Stimulated activated CD8-positive, alpha-beta memory T cell treated with anti-CD3 and anti-CD28 coated beads, Interleukin-15, amount 100 ng/mL, for 48 hours (primary cell): ENCODE measurements around the gene DIPK1B.

ENCODE experiments used
- DNase-seq, 2 donors: peaks; one replicate each; pipeline ENCODE4 v3.0.0-alpha.2; 2020; ENCODE audit warnings: low read depth in 2 of 2

Gene DIPK1B

GRCh38 chr9:136673088-136673974 is 39.0 kb upstream of the DIPK1B start:
- no peak for DNase-seq

DNA sequence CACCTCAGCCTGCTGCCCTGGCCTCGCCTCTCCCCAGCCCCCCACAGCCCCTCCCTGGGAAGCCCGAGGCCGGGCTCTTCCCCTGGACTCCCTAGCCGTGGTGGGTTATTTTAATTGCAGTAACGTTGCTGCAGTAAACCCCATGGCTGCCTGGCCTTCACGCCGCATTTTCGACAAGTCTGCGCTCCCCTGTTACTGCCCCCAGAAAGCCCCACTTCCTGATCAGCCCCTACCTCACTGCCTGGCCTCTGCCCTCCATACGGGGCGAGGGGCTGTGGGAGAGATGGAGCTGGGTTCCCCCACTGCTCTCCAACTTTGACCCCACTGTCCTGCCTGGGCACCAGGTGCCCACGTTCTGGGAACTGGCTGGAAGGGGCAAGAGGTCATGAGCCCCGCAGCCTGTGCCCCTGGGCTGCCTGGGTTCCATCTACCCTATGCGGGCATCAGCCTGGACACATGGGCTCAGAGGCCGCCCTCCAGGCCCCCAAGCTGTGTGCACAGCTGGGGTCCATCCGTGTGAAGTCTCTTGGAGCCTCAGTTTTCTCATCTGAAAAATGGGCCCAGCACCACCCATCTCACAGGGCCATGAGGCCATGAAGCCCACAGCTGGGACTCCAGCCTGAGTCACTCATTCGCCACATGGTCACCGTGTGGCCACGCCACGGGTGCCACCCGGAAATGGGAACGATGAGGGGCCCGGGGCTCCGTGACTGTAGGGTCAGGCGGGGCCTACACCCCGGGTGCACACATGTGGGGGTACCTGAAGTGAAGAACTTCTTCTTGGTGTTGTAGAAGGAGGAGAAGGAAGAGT is 38.2 kb upstream of the DIPK1B start:
- no peak for DNase-seq

- DNase-seq, result no peak
Observed at GRCh38 chr9:136674786-136675349, 37.5 kb upstream of the DIPK1B start.

DNA sequence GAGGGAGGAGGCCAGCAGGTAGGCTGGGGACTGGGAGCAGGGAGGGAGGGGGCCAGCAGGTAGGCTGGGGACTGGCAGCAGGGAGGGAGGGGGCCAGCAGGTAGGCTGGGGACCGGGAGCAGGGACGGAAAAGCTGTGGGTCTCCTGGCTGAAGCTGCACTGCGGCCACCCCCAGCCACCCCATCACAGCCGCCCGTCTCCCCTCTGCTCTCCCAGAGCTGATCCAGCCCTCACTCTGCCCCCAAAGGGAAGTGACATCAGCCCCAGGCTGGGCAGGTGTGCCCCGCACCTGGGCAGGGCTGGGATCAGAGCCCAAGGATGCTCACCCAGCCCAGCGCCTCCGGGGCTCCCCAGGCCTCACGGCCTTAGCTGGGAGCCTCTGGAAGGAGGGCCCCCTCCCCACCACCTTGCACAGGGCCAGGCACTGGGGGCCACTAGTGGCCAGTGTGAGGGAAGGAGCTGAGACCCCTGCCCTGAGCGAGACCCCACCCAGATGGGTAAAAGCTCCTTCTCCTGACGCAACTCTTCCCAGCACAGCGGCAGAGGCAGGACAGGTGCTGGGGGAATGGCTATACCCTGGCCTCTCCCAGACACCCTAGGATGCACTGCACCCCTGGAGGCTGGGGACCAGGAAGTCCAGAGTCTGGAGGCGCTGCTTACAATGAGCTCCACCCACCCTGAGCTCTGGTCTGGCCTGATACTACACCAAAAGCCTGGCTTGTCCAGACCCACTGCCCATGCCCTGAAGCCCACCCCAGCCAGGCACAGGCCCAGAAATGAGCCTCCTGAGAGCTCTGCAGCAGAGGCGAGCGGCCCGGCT is 36.7 kb upstream of the DIPK1B start:
- no peak for DNase-seq

DNA sequence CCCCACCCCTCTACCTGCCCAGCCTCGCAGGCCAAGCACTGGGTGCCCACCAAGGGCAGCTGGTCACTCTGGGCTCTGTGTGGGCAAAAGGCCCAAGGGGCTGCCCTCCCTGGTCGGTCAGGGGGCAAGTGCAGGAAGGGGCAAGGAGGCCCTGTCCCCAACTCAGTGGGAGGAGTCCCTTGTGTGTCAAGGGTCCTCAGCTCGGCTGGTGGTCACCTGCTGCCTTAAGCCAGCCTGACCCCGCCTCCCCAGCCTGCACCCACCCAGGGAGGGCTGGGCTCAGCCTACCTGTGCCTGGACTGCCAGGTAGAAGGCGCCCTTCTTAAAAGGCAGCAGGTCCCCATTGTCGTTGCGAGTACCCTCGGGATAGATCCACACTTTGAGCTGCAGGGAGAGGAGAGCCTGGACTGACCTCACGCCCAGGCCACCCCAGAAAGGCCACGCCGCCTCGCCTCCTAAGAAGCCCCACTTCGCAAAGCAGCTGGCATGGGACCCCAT is 36.0 kb upstream of the DIPK1B start:
- no peak for DNase-seq

- DNase-seq, result no peak
Observed at GRCh38 chr9:136676920-136677686, 35.3 kb upstream of the DIPK1B start.

DNA sequence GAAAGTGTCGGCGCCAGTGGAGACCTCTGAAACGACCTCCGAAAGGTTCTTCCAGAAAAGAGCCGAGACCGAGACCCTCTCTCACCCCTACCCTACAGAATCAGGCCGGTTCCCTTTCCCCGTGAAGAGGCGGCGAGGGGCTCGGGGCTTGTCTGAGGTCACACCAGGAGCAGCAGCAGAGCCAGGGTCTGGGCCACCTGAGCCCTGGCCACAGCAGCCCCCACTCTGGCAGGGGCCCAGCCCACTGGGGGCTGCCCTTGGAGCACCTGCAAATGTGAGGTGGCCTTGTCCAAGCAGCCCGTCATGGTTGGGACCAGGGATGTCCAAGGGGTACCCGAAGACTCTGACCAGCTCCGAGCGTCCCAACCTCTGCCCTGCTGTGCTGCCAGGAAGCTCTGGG is 34.3 kb upstream of the DIPK1B start:
- no peak for DNase-seq

DNA sequence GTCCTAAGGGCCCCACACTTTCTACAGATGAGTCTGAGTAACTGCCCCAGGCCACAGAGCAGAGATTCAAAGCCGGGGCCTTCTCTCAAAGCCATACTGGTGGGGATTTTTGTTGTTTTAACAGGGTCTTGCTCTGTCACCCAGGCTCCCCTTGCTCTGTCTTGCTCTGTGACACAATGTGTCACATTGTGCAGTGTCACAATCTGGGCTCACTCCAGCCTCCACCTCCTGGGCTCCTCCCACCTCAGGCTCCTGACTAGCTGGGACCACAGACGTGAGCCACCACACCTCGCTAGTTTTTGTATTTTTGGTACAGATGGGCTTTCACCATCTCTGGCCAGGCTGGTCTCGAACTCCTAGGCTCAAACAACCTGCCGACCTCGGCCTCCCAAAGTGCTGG is 33.7 kb upstream of the DIPK1B start:
- DNase-seq, result no peak

- no peak for DNase-seq
Observed at GRCh38 chr9:136679431-136679941, 32.9 kb upstream of the DIPK1B start.

- DNase-seq, result no peak
Observed at GRCh38 chr9:136681029-136681428, 31.3 kb upstream of the DIPK1B start.

- DNase-seq, result no peak
Observed at GRCh38 chr9:136681945-136682699, 30.2 kb upstream of the DIPK1B start.

DNA sequence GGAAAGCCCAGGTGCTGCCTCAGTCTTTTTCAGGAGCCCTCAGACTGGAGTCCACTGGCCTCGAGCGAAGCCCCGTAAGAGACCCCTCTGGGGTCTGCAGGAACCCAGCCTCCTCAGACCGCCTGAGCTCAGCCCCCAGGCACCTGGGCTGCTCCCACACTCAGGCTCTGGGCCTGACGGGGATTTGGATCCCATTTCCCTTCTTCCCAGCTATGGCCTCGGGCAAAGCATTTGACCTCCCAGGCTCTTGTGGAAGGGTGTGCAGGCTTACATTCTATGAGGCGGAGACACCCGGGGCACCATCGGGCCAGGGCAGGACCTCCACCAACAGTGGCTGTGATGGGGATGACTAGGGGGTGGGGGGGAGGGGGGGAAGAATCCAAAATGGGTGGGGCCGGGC is 29.7 kb upstream of the DIPK1B start:
- DNase-seq, result no peak

- DNase-seq, result no peak
Observed at GRCh38 chr9:136683173-136683745, 29.1 kb upstream of the DIPK1B start.

- no peak for DNase-seq
Observed at GRCh38 chr9:136683755-136684154, 28.6 kb upstream of the DIPK1B start.

GRCh38 chr9:136684339-136684738 is 28.0 kb upstream of the DIPK1B start:
- DNase-seq, result no peak

DNA sequence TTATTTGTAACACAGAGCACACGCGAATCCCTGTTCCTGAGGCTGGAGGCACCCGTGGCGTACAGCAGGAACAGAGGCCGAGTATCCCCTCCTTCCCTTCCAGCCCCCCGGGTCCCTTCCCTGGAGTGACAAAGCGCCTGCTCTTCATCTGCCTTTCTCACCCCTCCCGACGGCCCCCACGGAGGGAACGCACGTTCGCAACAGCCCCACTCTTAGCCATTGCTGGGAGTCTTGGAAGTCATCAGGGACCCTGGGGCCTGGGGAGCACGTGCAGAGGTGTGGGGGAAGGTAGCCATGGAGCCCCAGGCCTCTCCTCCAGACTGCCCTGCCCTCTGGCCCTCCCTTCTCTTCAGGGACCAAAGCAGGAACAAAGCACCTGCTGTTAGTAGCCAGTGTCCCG is 27.6 kb upstream of the DIPK1B start:
- DNase-seq, result no peak

DNA sequence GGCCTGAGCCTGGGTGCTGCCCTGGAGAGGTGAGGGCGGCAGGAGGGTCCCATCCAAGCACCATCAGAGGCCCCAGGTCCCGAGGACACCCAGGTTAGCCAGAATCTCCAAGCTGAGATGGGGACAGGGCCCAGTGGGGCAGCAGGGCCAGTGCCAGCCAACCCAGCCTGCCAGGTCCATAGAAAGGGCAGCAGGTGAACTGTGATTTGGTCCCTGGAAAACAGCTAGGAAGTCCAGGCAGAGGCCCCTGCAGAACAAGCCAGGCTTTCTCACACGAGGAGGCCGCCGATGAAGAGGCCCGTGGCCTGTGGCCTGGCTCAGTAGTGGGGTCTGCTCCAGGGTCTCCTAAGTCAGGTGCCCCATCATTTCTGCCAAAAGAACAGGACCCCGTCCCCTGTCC is 27.2 kb upstream of the DIPK1B start:
- no peak for DNase-seq

GRCh38 chr9:136685790-136686533 is 26.4 kb upstream of the DIPK1B start:
- DNase-seq, result no peak

GRCh38 chr9:136686534-136686793 is 25.9 kb upstream of the DIPK1B start:
- no peak for DNase-seq
